ENCODE data around the gene BAZ2B.

DNA sequence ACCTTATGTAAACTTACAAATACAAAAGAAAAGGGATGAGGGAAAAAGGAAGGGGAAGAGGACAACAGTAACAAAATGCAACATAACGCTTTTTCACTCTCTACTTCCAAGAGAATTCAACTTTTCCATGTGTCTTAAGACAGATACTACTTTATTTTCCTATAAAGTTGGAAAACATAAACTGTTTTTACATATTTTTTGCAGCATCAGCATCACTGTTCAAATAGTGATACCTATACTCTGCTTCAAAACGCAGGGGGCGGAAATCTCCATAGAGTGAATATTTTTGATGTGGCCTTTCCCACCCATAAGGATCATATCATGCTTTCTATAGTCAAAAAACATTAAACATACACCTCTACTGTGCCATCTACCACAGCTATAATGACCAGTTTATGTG lies 77.5 kb downstream of the BAZ2B start:
- TF ChIP-seq POLR2AphosphoS5 (IDR thresholded peaks at IDR 0.05): no peak
- TF ChIP-seq CTCF (IDR thresholded peaks at IDR 0.05): no peak
